K562 (cell line): ENCODE results near the gene SPRR2E. TPM values are rescaled to one million over a fixed set of nuclear protein-coding genes. Genes with fewer than 3 reads are reported as not detected.

Experiments
- ATAC-seq: fragments of 200-7000 bp; cut with Tn5 transposase; 3 replicates; pipeline ENCODE4 v1.9.1; 2020; ENCODE audit warnings: moderate library complexity
- BruUV-seq: library from RNA; stranded (reverse); fragments of 400-500 nt; replicated peaks from 2 replicates; lab custom pipeline; 2021; lab: Mats Ljungman, UMichigan
- CTCF ChIA-PET: fragments of 300-600 bp; formaldehyde crosslinking; extraction: SDS; loops from one replicate; lab custom pipeline; 2021; ENCODE audit warnings: low intra/inter-chr PET ratio; lab: Yijun Ruan, JAX
- POLR2A ChIA-PET: fragments of 300-600, 350-650 bp; sonication (Branson Sonifier 250); formaldehyde crosslinking; extraction: SDS; loops from one replicate; lab custom pipeline; 2021; ENCODE audit warnings: antibody characterized with exemption, inconsistent platforms; lab: Yijun Ruan, JAX
- DNase-seq, 4 experiments: peaks; one replicate each; pipeline versions ENCODE4 v3.0.0 to v3.0.0-alpha.2; 2011 to 2018; ENCODE audit warnings: low spot score in 3 of 4, mixed read lengths in 3 of 4; ENCODE audit errors: extremely low read depth in 1 of 4
- FAIRE-seq: peaks from 2 replicates; lab custom pipeline; 2011; peaks lifted over from hg19 to GRCh38; lab: Jason Lieb, UNC
- H2AFZ ChIP-seq: 2 replicates; pipeline ENCODE4 v1.6.0; 2011; ENCODE audit warnings: low read depth, low read length, control low read depth, inconsistent platforms
- H3K27ac ChIP-seq: fragments of 200-600 bp; 3 replicates; pipeline ENCODE4 v1.8.0; 2011; ENCODE audit warnings: low read depth, mild to moderate bottlenecking, control low read depth, inconsistent platforms, low read length, moderate library complexity, mixed read lengths; ENCODE audit errors: extremely low read depth
- H3K27me3 ChIP-seq, 2 experiments: fragments of 300-600 bp in 1 of 2; 2 replicates in 1 of 2; 3 replicates in 1 of 2; pipeline versions ENCODE4 v1.6.0 to v1.8.0; 2011; ENCODE audit warnings: inconsistent platforms in 2 of 2, low read length in 2 of 2, mild to moderate bottlenecking in 1 of 2, mixed read lengths in 1 of 2, moderate library complexity in 1 of 2; ENCODE audit not compliant: control insufficient read depth in 2 of 2, insufficient read depth in 2 of 2
- H3K36me3 ChIP-seq: fragments of 300-600 bp; 3 replicates; pipeline ENCODE4 v1.8.0; 2011; ENCODE audit warnings: mild to moderate bottlenecking, low read length, inconsistent platforms; ENCODE audit not compliant: control insufficient read depth, insufficient read depth
- H3K4me1 ChIP-seq, 2 experiments: fragments of 200-600 bp in 1 of 2; replicated peaks in 1 of 2; 2 replicates in 1 of 2; 3 replicates in 1 of 2; pipeline versions ENCODE4 v1.5.1 to v1.8.0; 2011; ENCODE audit warnings: inconsistent platforms in 2 of 2, low read length in 2 of 2, mild to moderate bottlenecking in 1 of 2, mixed read lengths in 1 of 2, moderate library complexity in 1 of 2; ENCODE audit not compliant: control insufficient read depth in 2 of 2, insufficient read depth in 2 of 2
- H3K4me2 ChIP-seq: 2 replicates; pipeline ENCODE4 v1.6.1; 2011; ENCODE audit warnings: low read length, control low read depth, inconsistent platforms, mixed read lengths; ENCODE audit not compliant: insufficient read depth
- H3K4me3 ChIP-seq: fragments of 200-600 bp; sonication (generic), shearing (Covaris generic); 2 replicates; pipeline ENCODE4 v1.5.1; 2016; ENCODE audit warnings: control low read depth, inconsistent platforms
- H3K79me2 ChIP-seq: fragments of 200-600 bp; 3 replicates; pipeline ENCODE4 v1.8.0; 2011; ENCODE audit warnings: low read length, inconsistent platforms; ENCODE audit not compliant: control insufficient read depth, insufficient read depth
- H3K9ac ChIP-seq, 2 experiments: 2 replicates each; pipeline versions ENCODE4 v1.6.0 to v1.6.1; 2011; ENCODE audit warnings: low read depth in 2 of 2, low read length in 2 of 2, control low read depth in 1 of 2, inconsistent platforms in 1 of 2, mild to moderate bottlenecking in 1 of 2, mixed read lengths in 1 of 2; ENCODE audit not compliant: insufficient read depth in 1 of 2
- H3K9me1 ChIP-seq: one replicate; pipeline ENCODE4 v1.6.0; 2011; ENCODE audit warnings: inconsistent platforms, mild to moderate bottlenecking, low read length, moderate library complexity; ENCODE audit not compliant: control insufficient read depth, insufficient read depth
- H3K9me3 ChIP-seq: replicated peaks from 2 replicates; pipeline ENCODE4 v1.5.1; 2011; ENCODE audit warnings: low read depth, low read length, inconsistent platforms; ENCODE audit not compliant: control insufficient read depth, insufficient read depth
- H4K20me1 ChIP-seq: replicated peaks from 2 replicates; pipeline ENCODE4 v1.6.1; 2011; ENCODE audit warnings: low read length, inconsistent platforms, mixed read lengths; ENCODE audit not compliant: control insufficient read depth, insufficient read depth
- GABPB1 ChIP-seq: sonication (generic); formaldehyde crosslinking; IDR thresholded peaks from 2 replicates; pipeline ENCODE4 v1.8.0; 2022; ENCODE audit warnings: mild to moderate bottlenecking, missing genetic modification reagents
- HDAC8 ChIP-seq: fragments of 450-650 bp; IDR thresholded peaks from 2 replicates; pipeline ENCODE4 v1.6.1; 2016; ENCODE audit warnings: mild to moderate bottlenecking, missing genetic modification characterization, moderate library complexity, missing compliant biosample characterization
- KAT8 ChIP-seq: fragments of 450-650 bp; IDR thresholded peaks from 2 replicates; pipeline ENCODE4 v1.6.1; 2016; ENCODE audit warnings: low read depth, mild to moderate bottlenecking
- MLLT1 ChIP-seq, 2 experiments: fragments of 450-650 bp; IDR thresholded peaks; 2 replicates each; pipeline ENCODE4 v1.6.1; 2016
- PRMT5 ChIP-seq: sonication (generic); formaldehyde crosslinking; IDR thresholded peaks from 2 replicates; pipeline ENCODE4 v1.5.0; 2020; ENCODE audit warnings: missing genetic modification reagents
- WGBS: fragments of 100-300 bp; shearing (Covaris generic); methylation state at CpG from one replicate; pipeline ENCODE4 v1.1.6; 2016; ENCODE audit warnings: low coverage, mixed read lengths; ENCODE audit not compliant: insufficient coverage; ENCODE audit errors: missing lambda C conversion rate; 5-methylcytosine and 5-hydroxymethylcytosine counted together
- in situ Hi-C: fragments of 300-500 bp; cut with MboI; formaldehyde crosslinking; loops from 4 replicates; pipeline ENCODE4 v1.15.0; 2018; ENCODE audit warnings: inconsistent platforms, mixed read lengths
- intact Hi-C: fragments of 100-400 bp; cut with micrococcal nuclease; formaldehyde crosslinking; loops from 2 replicates; pipeline ENCODE4 v1.14.2; 2022
- polyA plus RNA-seq, 8 experiments: library from polyadenylated mRNA; depleted of rRNA in 4 of 8; stranded (reverse) in 5 of 8; unstranded in 3 of 8; fragments of >200 nt; fragmentation: Nextera tagmentation in 2 of 8; fragmentation: Illumina TruSeq in 1 of 8; extraction: Ambion mirVana in 2 of 8; extraction: Trizol in 1 of 8; gene quantifications; 2 replicates each; pipeline versions ENCODE4 v1.2.1 to v1.2.3, GENCODE V29; 2011 to 2014; ENCODE audit warnings: inconsistent platforms in 1 of 8, missing spikeins in 1 of 8
- total RNA-seq, 7 experiments: library from RNA; depleted of rRNA in 6 of 7; stranded (reverse); fragments of >200 nt in 6 of 7; fragmentation: Illumina TruSeq in 2 of 7; extraction: Trizol in 2 of 7; gene quantifications; 2 replicates each; pipeline versions ENCODE4 v1.2.1 to v1.2.3, GENCODE V29; 2011 to 2021; ENCODE audit warnings: low replicate concordance in 1 of 7

SPRR2E gene
- total and polyA plus RNA-seq, 9 of the 15 experiments (the other 6 are each of a cell fraction or from before 2014, with no cell fraction given): not detected

GRCh38 chr1:153100245-153100644, 5.9 kb upstream of the SPRR2E start:
- ATAC-seq (no peak), FAIRE-seq (no peak), DNase-seq (no peak)
- intact Hi-C loops: no loop called here
- Histone ChIP-seq H3K36me3 (no peaks in the 10 kb centered on the region), H3K4me3 (no peak overlapping the region), H4K20me1 (no peaks in the 10 kb centered on the region), H2AFZ (no peak overlapping the region), H3K9ac (no peak overlapping the region), H3K9me3 (no peaks in the 10 kb centered on the region), H3K4me1 (no peaks in the 10 kb centered on the region; a peak in 1 of 5 replicates), H3K27me3 (no peaks in the 10 kb centered on the region; a peak in 1 of 5 replicates), H3K79me2 (no peaks in the 10 kb centered on the region), H3K27ac (no peak overlapping the region), H3K4me2 (no peak overlapping the region), H3K9me1 (no peaks in the 10 kb centered on the region)
- TF ChIP-seq PRMT5 (CRISPR knock-in tag) (no peak), GABPB1 (CRISPR knock-in tag) (no peak), HDAC8 (tag) (no peak), MLLT1 (IDR thresholded peaks at IDR 0.05) (no peak), KAT8 (no peak)
- BruUV-seq: no TSS peak
- in situ Hi-C loops: no loop called here
- CTCF ChIA-PET: no interaction called here
- WGBS: 43% methylated on average over 5 of the region's 5 CpGs
- POLR2A ChIA-PET: no interaction called here
